B cell (primary cell): Measurements from ENCODE around the gene CFAP20DC.

Experiments used
- EZH2 ChIP-seq: IDR thresholded peaks from 2 replicates; pipeline ENCODE4 v1.6.1; 2012; ENCODE audit warnings: borderline replicate concordance, low read depth, mild to moderate bottlenecking, moderate library complexity, low read length; ENCODE audit not compliant: insufficient read depth, poor library complexity, severe bottlenecking
- TF ChIP-seq, protein P1 (sequence below): fragments of 200-600 bp; IDR thresholded peaks from one replicate; pipeline ENCODE4 v1.8.0; 2022; ENCODE audit warnings: antibody characterized with exemption, mild to moderate bottlenecking

DNA sequence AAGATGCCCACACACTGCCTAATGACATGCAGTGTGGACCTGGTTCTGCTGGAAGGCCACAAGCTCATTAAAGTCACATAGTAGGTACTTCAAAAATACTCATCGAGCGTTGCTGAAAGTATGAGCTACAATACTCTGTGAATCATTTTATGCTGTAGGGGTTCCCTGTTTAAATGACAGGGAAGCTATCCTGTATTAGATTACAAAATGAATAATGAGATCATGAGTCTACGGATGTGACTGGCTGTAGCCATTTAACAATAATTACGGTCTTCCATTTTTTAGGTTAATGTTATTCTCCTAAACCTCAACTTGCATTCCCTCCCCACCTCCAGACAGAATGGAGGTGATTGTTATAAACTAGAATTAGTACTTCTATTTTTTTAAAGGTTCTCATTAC, 255.1 kb downstream of the CFAP20DC start:
- TF ChIP-seq, protein P1, sequence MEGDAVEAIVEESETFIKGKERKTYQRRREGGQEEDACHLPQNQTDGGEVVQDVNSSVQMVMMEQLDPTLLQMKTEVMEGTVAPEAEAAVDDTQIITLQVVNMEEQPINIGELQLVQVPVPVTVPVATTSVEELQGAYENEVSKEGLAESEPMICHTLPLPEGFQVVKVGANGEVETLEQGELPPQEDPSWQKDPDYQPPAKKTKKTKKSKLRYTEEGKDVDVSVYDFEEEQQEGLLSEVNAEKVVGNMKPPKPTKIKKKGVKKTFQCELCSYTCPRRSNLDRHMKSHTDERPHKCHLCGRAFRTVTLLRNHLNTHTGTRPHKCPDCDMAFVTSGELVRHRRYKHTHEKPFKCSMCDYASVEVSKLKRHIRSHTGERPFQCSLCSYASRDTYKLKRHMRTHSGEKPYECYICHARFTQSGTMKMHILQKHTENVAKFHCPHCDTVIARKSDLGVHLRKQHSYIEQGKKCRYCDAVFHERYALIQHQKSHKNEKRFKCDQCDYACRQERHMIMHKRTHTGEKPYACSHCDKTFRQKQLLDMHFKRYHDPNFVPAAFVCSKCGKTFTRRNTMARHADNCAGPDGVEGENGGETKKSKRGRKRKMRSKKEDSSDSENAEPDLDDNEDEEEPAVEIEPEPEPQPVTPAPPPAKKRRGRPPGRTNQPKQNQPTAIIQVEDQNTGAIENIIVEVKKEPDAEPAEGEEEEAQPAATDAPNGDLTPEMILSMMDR: no peak
- no peak for TF ChIP-seq EZH2
